Ishikawa (cell line): ENCODE results near the gene MCM9.

Experiments
- CREB1 ChIP-seq: IDR thresholded peaks from 2 replicates; pipeline ENCODE4 v1.6.1; 2012; ENCODE audit warnings: low read depth
- EGR1 ChIP-seq: IDR thresholded peaks from 2 replicates; pipeline ENCODE4 v1.6.1; 2012
- EP300 ChIP-seq: IDR thresholded peaks from 2 replicates; pipeline ENCODE4 v1.6.1; 2012; ENCODE audit warnings: borderline replicate concordance
- NFIC ChIP-seq: IDR thresholded peaks from 2 replicates; pipeline ENCODE4 v1.6.1; 2012
- RAD21 ChIP-seq: IDR thresholded peaks from 2 replicates; pipeline ENCODE4 v1.6.1; 2012; ENCODE audit warnings: low read depth
- REST ChIP-seq: IDR thresholded peaks from 2 replicates; pipeline ENCODE4 v1.6.1; 2012; ENCODE audit warnings: low read depth, mild to moderate bottlenecking
- TAF1 ChIP-seq: IDR thresholded peaks from 2 replicates; pipeline ENCODE4 v1.6.1; 2012; ENCODE audit warnings: low read depth, mild to moderate bottlenecking
- TEAD4 ChIP-seq: IDR thresholded peaks from 2 replicates; pipeline ENCODE4 v1.6.1; 2012
- YY1 ChIP-seq: IDR thresholded peaks from 2 replicates; pipeline ENCODE4 v1.6.1; 2012; ENCODE audit warnings: low read depth
- ZBTB7A ChIP-seq: IDR thresholded peaks from 2 replicates; pipeline ENCODE4 v1.6.1; 2012; ENCODE audit warnings: low read depth
- TF ChIP-seq, protein P1 (sequence below): IDR thresholded peaks from 2 replicates; pipeline ENCODE4 v1.6.1; 2012
- TF ChIP-seq, protein P2 (sequence below): IDR thresholded peaks from 2 replicates; pipeline ENCODE4 v1.6.1; 2012

DNA sequence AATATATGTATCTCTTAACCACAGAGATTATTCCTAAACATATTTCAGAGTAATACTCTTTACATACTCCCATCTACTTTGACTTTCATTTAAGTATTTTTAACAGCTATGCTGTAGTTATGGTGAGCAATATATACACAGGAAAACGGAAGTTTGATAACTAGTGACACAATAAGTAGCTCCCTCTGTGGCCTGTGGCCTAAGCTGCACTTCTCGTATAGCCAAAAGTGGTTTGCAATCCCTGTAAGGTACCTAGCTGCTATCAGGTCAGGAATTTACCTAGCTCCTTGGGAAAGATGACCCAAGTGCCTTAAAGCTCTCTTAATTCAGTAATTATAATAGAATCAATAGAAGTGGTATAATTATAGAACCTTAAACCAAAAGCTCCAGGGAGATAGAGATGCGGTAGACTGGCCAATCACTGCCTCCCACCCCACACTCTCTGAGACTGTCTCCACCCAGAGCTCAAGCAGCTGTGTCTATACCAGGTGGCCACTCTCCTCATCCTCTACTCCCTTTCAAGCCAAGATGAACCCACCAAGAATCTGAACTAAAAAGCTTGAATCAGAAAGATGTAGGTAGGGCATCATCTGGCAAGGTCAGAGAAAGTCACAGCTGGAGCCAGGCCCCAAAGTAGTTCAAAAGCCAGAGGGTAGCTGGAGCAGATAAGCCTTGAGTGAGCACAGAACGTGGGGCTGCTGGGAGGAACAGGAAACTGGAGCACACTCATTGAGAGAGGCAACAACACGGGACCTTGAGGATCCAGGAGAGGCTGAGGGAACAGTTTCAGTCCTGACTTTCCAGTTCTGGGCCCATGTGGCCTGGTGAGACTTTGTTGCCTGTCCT, 125.9 kb downstream of the MCM9 start:
- TF ChIP-seq YY1 (no peak), NFIC (no peak), REST (no peak), TEAD4 (no peak), EGR1 (no peak), EP300 (no peak), RAD21 (no peak), CREB1 (no peak), ZBTB7A (no peak), TAF1 (no peak)
- TF ChIP-seq, protein P1, sequence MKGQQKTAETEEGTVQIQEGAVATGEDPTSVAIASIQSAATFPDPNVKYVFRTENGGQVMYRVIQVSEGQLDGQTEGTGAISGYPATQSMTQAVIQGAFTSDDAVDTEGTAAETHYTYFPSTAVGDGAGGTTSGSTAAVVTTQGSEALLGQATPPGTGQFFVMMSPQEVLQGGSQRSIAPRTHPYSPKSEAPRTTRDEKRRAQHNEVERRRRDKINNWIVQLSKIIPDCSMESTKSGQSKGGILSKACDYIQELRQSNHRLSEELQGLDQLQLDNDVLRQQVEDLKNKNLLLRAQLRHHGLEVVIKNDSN = no peak
- TF ChIP-seq, protein P2, sequence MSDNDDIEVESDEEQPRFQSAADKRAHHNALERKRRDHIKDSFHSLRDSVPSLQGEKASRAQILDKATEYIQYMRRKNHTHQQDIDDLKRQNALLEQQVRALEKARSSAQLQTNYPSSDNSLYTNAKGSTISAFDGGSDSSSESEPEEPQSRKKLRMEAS = no peak
